Measurements from ENCODE around the gene MANSC1.

DNA sequence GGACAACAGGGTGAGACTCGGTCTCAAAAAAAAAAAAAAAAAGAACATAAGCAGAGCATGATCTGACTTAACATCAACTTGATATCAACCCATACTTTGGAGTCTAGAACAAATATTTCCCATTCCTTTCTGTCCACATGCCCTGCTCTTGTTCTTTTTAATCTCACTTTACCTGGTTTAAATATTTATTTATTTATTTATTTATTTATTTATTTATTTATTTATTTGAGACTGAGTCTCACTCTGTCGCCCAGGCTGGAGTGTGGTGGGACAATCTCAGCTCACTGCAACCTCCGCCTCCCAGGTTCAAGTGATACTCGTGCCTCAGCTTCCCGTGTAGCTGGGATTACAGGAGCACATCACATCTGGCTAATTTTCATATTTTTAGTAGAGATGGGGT is 63.6 kb downstream of the MANSC1 start:
- TF ChIP-seq CTCF (IDR thresholded peaks at IDR 0.05; ENCODE audit: low read depth, low read length, poor library complexity, severe bottlenecking) (no peak), EZH2phosphoT487 (IDR thresholded peaks at IDR 0.05; ENCODE audit: borderline replicate concordance, low read length) (no peak)

Data from DOHH2 (cell line).